T-helper 2 cell (primary cell): ENCODE results near the gene RAB6D.
"Not testable (repeated sequence)": the region's sequence is repeated elsewhere in the genome, so short reads cannot be mapped to it uniquely, and the experiment has no call there.

Experiments used
- DNase-seq, 5 experiments: peaks; one replicate each; pipeline versions ENCODE4 v3.0.0 to v3.0.0-alpha.2; 2012 to 2022
- total RNA-seq, 2 donors: gene quantifications; one replicate each; lab custom pipeline; 2026; lab: John Stamatoyannopoulos, UW

RAB6D gene
- 0 to 0.31 reads per million in 2 donors for total RNA-seq

- DNase-seq = not testable (repeated sequence)
Measured at GRCh38 chr2:131363703-131364186, at the start of gene RAB6D. Gene RAB6D (minus strand): TSS chr2:131364168. CDS start chr2:131363720, 448 bp downstream.

- DNase-seq = peak in 2 of 5 experiments; percentile 7 to 63
Measured at GRCh38 chr2:131413148-131413747, 49.3 kb upstream of the RAB6D start.

DNA sequence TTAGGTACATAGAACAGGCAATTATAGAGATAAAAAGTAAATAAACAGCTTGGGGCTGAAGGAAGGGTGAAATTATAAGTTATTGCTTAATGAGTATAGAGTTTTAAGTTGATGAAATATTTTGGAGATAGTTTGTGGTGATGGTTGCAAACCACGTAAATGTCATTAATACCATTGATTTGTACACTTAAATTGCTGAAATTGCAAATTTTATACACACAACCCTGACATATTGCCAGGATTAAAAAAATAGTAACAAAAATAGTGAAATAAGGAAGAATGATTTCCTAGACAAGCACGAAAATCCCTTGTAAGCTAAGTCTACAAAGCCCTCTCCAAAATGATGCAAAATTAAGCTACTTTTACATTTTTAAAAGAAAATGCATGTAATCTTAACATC lies 46.2 kb upstream of the RAB6D start:
- no peak for DNase-seq

GRCh38 chr2:131408778-131409177 lies 44.8 kb upstream of the RAB6D start:
- no peak for DNase-seq

GRCh38 chr2:131408207-131408606 lies 44.2 kb upstream of the RAB6D start:
- DNase-seq = no peak

GRCh38 chr2:131404753-131405152 lies 40.8 kb upstream of the RAB6D start:
- DNase-seq = no peak

DNA sequence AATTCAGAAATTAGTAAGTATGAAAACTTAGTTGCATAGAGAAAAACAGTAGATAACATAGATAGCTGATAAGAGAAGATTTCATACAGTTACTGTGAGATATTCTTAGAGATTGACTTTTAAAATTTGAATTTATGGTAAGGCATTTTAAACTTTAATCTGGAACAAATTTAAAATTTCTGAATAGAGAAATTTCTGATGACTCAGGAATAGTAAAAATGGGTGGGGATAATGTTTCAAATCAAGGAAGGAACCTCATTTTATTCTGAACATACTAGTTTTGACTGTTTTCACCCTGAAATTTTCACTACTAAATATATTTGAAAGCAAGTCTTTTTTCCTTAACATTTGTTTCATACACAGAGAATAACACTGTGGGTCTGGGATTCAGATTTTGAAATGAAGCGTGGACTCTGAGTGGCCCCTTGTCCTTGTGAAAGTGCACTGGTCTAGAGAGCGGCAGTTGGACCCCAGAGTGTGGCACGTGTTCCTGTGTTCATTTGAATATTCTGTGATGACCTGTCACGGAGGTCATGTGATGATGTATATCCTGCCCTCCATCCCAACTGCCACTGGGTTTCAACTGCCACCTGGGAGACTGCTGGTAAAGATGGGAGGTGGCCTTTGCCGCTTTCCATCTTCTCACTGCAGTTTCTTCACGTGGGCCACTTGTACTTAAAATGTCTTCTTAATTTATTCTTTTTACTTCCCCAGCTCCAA lies 38.5 kb upstream of the RAB6D start:
- no peak for DNase-seq

DNA sequence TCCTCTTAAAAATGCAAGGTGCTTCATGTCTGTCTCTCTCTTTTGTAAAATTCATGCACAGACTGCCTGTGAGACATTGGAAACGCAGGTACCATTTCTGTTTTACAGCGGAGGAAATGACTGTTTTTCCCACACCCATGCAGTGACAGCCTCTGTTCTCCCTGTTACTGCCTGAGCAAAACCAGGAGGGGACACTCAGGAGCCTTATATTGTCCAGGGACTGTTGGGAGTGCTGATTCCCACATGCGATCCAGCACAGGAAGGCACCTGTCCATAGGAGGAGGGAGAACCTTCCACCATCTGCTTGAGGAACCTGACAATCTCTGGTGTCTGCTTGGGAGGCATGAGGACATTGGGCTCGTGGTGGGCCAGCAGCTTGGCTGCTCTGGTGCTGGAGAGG lies 36.9 kb upstream of the RAB6D start:
- no peak for DNase-seq

DNA sequence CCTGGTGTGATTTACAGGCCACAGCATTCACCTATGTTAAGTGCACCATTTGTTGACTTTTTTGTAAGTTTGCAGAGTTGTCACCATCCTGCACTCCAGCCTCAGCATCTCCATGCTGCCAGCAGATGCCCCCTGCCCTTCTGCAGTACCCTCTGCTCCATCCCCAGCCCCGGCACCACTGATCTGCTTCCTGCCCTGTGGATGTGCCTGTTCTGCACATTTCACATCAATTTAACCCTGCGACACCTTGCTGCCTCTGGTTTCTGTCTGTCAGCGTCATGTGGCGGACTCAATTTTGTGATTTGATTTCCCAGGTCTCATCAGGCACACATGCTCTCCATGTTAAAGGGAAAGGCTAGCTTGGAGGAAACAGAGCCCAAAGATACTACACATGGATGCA lies 36.5 kb upstream of the RAB6D start:
- not testable (repeated sequence) for DNase-seq

DNA sequence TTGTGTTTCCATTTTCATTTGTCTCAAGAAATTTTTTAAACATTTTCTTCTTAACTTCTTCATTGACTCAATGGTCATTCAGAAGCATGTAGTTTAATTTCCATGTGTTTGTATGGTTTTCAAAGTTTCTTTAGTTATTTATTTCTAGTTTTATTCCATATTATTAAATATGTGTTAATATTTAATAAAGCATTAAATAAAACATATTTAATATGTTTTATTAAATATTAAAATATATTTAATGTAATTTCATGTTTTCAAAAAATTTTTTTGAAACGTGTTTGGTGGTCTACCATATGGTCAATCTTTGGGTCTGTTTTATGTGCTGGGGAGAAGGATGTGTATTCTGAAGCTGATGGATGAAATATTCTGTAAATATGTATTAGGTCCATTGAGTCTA lies 32.2 kb upstream of the RAB6D start:
- not testable (repeated sequence) for DNase-seq

GRCh38 chr2:131395024-131395645 lies 31.2 kb upstream of the RAB6D start:
- not testable (repeated sequence) for DNase-seq

DNA sequence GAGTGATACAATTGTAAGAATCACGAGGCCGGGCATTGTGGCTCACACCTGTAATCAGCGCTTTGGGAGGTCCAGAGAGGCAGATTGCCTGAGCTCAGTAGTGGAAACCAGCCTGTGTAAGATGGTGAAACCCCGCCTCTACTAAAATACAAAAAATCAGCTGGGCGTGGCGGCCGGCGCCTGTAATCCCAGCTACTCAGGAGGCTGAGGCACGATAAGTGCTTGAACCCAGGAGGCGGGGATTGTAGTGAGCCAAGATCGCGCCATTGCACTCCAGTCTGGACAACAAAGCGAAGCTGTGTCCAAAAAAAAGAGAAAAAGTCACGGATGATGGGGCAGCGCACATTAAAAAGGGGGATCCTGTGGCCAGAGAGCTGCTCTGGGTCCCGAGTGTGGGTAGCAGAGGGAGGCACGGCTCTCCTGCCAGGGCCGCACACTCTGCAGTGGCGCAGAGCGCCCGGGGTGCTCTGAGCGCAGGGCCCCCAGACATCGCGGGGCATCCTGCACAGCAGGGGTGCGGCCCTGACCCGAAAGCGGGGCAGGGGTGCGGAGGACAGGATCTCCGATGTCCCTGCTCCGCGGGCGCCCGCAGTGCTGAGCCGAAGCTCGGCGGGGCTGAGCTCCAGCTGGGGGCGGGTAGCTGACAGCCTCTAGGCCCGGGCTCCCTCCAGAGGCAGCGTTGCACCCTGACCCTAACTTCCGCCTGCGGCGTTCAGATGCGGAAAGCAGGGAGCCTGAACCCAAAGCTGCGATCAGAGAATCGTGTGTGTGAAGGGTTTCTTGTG lies 30.4 kb upstream of the RAB6D start:
- peak in 1 of 5 experiments; percentile 57 for DNase-seq

DNA sequence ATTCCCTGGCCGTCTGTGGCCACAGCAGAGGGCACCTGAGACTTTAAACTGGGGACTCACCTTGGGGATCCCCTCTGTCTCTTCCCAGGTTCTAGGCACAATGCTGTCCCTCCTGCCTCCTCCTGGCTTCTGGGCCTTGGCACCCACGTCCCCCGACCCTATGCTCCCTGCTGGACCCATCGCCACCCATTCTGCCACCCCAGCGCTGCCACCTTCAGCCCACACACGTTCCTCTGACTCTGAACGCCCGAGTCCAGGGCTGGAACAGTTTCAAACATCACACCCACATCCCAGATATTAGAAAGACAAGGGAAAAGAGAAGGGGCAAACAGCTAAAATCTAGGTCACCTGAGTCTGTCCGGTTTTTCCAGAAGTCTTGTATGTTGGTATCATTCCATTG lies 28.0 kb upstream of the RAB6D start:
- not testable (repeated sequence) for DNase-seq

GRCh38 chr2:131391471-131391870 lies 27.5 kb upstream of the RAB6D start:
- not testable (repeated sequence) for DNase-seq

- not testable (repeated sequence) for DNase-seq
Measured at GRCh38 chr2:131390495-131391130, 26.6 kb upstream of the RAB6D start.

DNA sequence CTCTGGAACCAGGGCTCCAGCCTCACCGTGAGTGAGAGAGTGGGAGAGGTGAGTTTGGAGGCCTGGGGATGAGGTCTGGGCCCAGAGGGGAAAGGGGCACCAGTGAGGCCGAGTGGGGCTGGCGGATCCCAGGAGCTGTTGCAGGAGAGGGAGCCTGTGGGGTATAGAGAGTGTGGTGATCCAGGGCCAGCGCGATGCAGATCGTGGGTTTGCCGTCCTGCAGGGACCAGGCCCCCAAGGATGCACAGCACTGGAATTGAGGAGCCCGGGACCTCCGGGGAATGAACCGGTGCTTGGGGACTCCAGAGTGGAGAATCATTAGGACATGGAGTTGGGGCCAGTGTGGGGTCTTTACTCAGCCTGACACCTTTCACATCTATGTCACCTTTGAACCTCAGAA lies 25.7 kb upstream of the RAB6D start:
- DNase-seq = no peak

DNA sequence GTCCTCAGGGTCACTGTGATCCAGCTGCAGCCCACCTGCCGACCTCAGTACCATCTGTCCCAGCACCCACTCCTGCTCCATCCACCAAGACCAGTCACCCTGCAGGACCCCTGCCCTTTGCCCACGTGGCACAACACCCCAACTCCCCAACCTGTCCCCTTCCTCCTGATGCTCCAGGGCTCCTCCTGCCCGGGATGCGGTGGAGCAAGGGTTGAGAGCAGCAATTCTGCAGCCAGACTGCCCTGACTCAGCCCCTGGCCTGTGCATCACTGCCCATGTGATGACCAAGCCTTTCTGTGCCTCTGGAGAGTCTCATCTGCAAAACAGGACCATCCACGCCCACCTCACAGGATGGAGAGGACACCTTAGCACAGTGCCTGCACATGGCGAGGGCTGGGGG lies 24.9 kb upstream of the RAB6D start:
- DNase-seq = not testable (repeated sequence)

DNA sequence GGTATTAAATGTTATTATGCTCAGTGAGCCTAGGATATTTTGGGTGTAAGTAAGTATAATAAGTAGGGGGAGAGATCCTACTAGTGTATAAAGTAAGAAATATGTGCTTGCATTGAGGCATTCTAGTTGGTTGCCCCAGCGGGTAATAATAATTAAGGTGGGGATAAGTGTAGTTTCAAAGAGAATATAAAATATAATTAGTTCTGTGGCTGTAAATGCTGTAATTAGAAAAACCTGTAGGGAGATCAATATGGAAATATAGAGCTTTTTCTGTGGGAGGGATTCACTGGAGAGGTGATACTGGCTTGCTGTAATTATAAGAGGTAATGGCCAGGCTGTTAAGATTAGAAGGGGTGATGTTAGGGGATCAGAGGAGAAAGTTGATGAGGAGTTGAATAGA lies 9.1 kb upstream of the RAB6D start:
- DNase-seq = not testable (repeated sequence)

GRCh38 chr2:131369954-131370353 lies 6.0 kb upstream of the RAB6D start:
- no peak for DNase-seq

- not testable (repeated sequence) for DNase-seq
Measured at GRCh38 chr2:131368493-131369066, 4.6 kb upstream of the RAB6D start.

DNA sequence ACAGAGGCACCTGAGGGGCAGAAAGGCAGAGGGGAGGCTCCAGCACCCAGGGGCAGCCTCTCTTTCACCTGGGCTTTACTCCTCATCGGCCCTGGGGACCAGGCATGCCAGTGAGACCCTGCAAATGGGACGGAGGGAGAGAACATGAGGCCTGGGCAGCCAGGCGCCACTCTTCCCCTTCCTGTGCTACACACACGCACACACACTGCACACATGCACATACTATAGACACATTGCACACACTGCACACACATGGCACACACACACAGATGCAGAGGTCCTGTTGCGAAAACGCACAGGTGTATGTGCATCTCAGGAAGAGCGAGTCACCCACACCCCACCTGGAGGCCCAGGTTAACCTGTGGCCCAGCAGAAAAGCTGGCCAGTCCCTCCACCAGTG lies 3.4 kb upstream of the RAB6D start:
- DNase-seq = no peak

GRCh38 chr2:131366643-131367042 lies 2.7 kb upstream of the RAB6D start:
- no peak for DNase-seq
